ENCODE measurements around the gene MIA.
"Not testable (repeated sequence)": the region's sequence is repeated elsewhere in the genome, so short reads cannot be mapped to it uniquely, and the experiment has no call there.

Gene MIA

DNA sequence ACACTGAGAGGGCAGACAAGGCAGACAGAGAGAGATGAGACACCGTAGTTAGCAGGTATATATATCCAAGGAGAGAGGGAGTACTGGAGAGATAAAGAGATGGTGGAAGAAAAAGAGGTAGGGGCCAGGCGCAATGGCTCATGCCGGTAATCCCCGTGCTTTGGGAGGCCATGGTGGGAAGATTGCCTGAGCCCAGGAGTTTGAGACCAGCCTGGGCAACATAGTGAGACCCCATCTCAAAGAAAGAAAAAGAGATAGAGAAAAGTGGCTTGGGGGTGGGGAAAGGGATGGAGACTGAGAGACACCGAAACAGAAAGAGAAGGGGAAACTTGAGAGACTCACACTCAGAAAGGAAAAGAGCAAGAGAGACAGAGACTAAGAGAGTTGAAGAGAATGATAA lies 5.3 kb downstream of the MIA start:
- DNase-seq (ENCODE audit: low spot score), result no peak

- no peak for DNase-seq (ENCODE audit: low spot score)
Observed at GRCh38 chr19:40781140-40781539, 5.8 kb downstream of the MIA start.

GRCh38 chr19:40783711-40784110 lies 8.4 kb downstream of the MIA start:
- no peak for DNase-seq (ENCODE audit: low spot score)

DNA sequence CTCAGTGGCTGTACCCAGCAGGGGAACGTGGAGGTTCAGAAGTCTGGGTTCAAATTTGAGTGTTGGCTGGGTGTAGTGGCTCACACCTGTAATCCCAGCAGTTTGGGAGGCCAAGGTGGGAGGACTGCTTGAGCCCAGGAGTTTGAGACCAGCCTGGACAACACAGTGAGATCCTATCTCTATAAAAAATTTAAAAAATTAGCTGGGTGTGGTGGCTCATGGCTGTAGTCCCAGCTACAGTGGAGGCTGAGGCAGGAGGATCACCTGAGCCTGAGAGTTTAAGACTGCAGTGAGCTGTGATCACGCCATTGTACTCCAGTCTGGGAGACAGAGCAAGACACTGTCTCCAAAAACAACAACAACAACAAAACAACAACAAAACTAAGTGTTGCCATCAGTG lies 8.8 kb downstream of the MIA start:
- not testable (repeated sequence) for DNase-seq (ENCODE audit: low spot score)

DNA sequence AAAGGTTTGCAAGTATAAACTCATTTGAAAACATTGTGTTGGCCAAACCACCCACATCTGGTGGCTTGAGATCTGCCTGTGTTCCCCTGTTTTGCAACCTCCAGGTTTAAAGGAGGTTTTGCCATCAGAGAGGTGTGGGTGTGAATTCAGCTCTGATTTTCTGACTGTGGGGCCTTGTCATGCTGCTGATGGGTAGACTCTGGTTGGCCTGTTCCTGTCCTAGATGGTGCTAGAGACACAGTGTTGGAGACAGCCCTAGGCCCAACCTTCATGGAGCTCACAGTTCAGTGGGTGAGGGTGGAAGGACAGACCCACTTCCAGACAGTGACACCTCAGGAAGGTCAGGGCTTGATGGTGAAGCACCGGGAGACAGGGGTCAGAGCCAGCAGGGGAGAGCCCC lies 10.2 kb downstream of the MIA start:
- no peak for DNase-seq (ENCODE audit: low spot score)

DNA sequence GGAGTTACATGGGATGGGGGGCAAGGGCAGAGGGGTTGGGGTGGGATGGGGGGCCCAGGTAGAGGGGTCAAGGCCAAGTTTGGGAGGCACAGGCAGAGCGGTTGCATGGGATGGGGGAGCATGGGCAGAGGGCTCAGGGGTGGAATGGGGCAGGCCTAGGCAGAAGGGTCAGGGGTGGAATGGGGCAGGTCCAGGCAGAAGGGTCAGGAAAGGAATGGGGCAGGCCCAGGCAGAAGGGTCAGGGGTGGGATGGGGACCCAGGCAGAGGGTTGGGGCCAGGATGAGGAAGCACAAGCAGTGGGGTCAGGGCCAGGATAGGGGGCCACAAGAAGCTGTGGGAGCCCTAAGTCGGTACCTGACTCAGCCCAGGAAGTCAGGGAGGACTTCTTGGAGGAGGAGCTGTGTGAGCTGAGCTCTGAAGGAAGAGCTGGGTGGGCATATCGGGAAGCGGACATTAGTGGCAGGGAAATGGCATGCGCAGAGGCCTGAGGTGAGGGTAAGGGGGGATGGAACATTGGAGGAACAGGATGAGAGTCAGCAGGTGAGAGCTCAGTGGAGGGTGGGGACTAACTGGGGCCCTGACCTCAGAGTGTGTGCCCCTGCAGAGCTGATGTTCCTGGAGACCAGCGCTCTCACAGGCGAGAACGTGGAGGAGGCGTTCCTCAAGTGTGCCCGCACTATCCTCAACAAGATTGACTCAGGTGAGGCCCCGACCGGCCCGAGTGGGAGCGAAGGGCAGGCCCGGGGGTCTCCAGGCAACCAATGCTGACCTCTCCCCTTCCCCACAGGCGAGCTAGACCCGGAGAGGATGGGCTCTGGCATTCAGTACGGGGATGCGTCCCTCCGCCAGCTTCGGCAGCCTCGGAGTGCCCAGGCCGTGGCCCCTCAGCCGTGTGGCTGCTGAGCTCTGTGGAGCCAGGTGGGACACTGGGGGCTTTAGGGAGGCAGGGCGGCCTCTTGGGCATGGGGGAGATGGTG lies 11.0 kb downstream of the MIA start:
- DNase-seq (ENCODE audit: low spot score), result no peak

DNA sequence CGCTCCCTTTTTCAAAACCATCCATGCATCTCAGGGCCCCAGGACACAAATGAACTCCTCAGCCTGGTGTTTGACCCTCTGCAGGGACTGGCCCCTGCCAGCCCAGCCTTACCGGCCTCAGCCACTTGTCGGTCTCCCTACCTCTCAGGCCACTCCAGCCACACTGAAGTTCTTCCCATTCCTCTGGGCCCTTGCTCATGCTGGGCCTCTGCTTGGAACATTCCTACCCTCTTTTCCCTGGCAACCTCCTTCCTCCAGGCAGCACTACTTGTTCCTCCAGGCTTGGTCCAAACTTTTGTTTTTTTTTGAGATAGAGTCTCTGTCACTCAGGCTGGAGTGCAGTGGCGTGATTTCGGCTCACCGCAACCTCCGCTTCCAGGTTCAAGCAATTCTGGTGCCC lies 16.0 kb downstream of the MIA start:
- no peak for DNase-seq (ENCODE audit: low spot score)

GRCh38 chr19:40791996-40792395 lies 16.7 kb downstream of the MIA start:
- no peak for DNase-seq (ENCODE audit: low spot score)

- DNase-seq (ENCODE audit: low spot score), result no peak
Observed at GRCh38 chr19:40797166-40797962, 22.0 kb downstream of the MIA start.

DNA sequence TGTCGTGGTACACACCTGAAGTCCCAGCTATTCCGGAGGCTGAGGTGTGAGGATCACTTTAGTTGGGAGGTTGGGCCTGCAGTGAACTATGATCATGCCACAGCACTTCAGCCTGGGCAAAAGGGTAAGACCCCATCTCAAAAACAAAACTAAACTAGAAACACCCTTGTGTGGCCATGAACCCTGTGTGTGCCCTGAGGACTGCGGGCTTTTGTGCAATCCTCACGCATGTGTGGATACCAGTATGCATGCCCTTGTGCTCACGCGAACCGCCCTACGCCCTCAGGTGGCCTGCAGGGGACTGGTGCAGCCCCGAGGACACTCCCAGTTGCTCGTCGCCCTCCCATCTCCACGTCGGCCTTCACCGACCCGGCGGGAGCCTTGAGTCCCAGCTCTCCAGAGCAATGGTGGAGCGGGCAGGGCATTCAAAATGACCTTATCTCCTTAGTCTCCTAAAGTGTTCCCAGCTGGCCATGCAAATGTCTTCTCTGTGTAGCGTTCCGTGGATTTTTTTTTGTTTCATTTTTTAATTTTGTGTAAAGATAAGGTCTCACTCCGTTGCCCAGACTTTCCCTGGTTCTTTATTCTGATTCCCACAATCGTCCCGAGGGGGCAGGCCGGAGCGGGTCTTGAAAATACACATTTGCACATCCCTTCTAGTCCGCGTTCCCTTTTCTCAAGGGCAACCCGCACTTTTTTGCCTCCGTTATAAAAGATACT lies 22.8 kb downstream of the MIA start:
- peak; percentile 76 for DNase-seq (ENCODE audit: low spot score)

GRCh38 chr19:40798683-40799557 lies 23.6 kb downstream of the MIA start, which contains the start of gene EGLN2:
Gene EGLN2 (plus strand): TSS chr19:40799191. CDS start chr19:40800573, 1,382 bp downstream.
- DNase-seq (ENCODE audit: low spot score), result peak; percentile 99

GRCh38 chr19:40799558-40800338 lies 24.4 kb downstream of the MIA start:
- peak; percentile 23 for DNase-seq (ENCODE audit: low spot score)

DNA sequence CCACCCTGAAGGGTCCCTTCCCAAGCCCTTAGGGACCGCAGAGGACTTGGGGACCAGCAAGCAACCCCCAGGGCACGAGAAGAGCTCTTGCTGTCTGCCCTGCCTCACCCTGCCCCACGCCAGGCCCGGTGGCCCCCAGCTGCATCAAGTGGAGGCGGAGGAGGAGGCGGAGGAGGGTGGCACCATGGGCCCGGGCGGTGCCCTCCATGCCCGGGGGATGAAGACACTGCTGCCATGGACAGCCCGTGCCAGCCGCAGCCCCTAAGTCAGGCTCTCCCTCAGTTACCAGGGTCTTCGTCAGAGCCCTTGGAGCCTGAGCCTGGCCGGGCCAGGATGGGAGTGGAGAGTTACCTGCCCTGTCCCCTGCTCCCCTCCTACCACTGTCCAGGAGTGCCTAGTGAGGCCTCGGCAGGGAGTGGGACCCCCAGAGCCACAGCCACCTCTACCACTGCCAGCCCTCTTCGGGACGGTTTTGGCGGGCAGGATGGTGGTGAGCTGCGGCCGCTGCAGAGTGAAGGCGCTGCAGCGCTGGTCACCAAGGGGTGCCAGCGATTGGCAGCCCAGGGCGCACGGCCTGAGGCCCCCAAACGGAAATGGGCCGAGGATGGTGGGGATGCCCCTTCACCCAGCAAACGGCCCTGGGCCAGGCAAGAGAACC lies 25.1 kb downstream of the MIA start:
- DNase-seq (ENCODE audit: low spot score), result no peak

DNA sequence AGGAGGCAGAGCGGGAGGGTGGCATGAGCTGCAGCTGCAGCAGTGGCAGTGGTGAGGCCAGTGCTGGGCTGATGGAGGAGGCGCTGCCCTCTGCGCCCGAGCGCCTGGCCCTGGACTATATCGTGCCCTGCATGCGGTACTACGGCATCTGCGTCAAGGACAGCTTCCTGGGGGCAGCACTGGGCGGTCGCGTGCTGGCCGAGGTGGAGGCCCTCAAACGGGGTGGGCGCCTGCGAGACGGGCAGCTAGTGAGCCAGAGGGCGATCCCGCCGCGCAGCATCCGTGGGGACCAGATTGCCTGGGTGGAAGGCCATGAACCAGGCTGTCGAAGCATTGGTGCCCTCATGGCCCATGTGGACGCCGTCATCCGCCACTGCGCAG lies 25.7 kb downstream of the MIA start:
- no peak for DNase-seq (ENCODE audit: low spot score)

DNA sequence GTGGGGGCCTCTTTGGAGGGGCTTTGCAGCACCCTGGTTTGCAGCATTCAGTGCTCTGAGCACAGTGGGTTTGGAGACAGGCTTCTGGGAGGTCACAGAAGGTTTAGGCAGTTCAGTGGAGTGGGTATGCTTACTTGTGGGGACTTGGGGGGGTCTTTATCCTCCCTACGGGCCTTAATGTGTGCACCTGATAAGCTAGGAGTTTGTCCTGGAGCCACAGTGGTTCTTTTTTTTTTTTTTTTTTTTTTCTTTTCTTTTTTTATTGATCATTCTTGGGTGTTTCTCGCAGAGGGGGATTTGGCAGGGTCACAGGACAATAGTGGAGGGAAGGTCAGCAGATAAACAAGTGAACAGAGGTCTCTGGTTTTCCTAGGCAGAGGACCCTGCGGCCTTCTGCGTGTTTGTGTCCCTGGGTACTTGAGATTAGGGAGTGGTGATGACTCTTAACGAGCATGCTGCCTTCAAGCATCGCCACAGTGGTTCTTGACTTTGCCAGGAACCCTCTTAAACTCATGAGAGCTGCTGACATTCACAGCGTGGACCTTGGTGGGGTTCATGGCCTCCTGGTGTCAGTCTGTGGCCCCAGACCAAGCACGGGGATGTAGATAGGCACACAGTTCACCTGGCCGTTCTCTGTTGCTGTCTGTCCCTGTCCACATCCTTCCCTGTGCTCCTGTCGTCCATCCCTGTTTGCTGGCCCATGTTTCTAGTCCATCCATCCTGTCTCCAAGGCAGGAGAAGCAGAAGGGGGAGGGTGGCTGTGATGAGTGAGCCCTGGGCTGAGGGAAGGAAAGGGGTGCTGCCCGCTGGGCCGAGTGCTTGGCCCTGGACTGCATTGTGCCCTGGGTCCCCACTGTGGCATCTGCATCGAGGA lies 26.3 kb downstream of the MIA start:
- no peak for DNase-seq (ENCODE audit: low spot score)

GRCh38 chr19:40802300-40803169 lies 27.2 kb downstream of the MIA start:
- DNase-seq (ENCODE audit: low spot score), result no peak

- DNase-seq (ENCODE audit: low spot score), result no peak
Observed at GRCh38 chr19:40803170-40803856, 28.0 kb downstream of the MIA start.
